HepG2 (cell line): ENCODE data around the gene WDR18. TPM values are rescaled to one million over a fixed set of nuclear protein-coding genes. Genes with fewer than 3 reads are reported as not detected.
A peak's percentile ranks its signal among the peaks of the same experiment; 100 is the strongest.

Experiments used
- ATAC-seq: fragments of 200-7000 bp; cut with Tn5 transposase; 3 replicates; pipeline ENCODE4 v1.9.1; 2020; ENCODE audit warnings: mild to moderate bottlenecking, moderate library complexity
- BruUV-seq: library from RNA; stranded (reverse); fragments of 400-500 nt; replicated peaks from 2 replicates; lab custom pipeline; 2021; lab: Mats Ljungman, UMichigan
- CTCF ChIA-PET: fragments of 300-600 bp; formaldehyde crosslinking; extraction: SDS; loops from one replicate; lab custom pipeline; 2021; ENCODE audit warnings: low total read pairs, inconsistent platforms, low intra/inter-chr PET ratio; lab: Yijun Ruan, JAX
- POLR2A ChIA-PET: fragments of 350-600 bp; sonication (Branson Sonifier 250); formaldehyde crosslinking; loops from one replicate; lab custom pipeline; 2020; ENCODE audit warnings: antibody characterized with exemption, inconsistent platforms; lab: Yijun Ruan, JAX
- DNase-seq: peaks from one replicate; pipeline ENCODE4 v3.0.0-alpha.2; 2015; ENCODE audit warnings: low spot score
- FAIRE-seq: peaks from 3 replicates; lab custom pipeline; 2011; peaks lifted over from hg19 to GRCh38; lab: Jason Lieb, UNC
- H2AFZ ChIP-seq: one replicate; pipeline ENCODE4 v1.6.1; 2011; ENCODE audit warnings: low read length, inconsistent platforms
- H3K27ac ChIP-seq: fragments of 300-600 bp; 3 replicates; pipeline ENCODE4 v1.8.0; 2011; ENCODE audit warnings: mixed run types, mild to moderate bottlenecking, mixed read lengths, low read length, inconsistent platforms; ENCODE audit not compliant: insufficient read depth; ENCODE audit errors: extremely low read length
- H3K27me3 ChIP-seq, 2 experiments: fragments of 200-600 bp in 1 of 2; 2 replicates in 1 of 2; 3 replicates in 1 of 2; pipeline versions ENCODE4 v1.6.0 to v1.8.0; 2011; ENCODE audit warnings: low read length in 2 of 2, mild to moderate bottlenecking in 2 of 2, moderate library complexity in 2 of 2, inconsistent platforms in 1 of 2; ENCODE audit not compliant: insufficient read depth in 2 of 2, control insufficient read depth in 1 of 2
- H3K36me3 ChIP-seq, 2 experiments: fragments of 200-600 bp in 1 of 2; replicated peaks in 1 of 2; 2 replicates in 1 of 2; 3 replicates in 1 of 2; pipeline versions ENCODE4 v1.5.1 to v1.8.0; 2011; ENCODE audit warnings: low read length in 2 of 2, inconsistent platforms in 1 of 2; ENCODE audit not compliant: insufficient read depth in 2 of 2, control insufficient read depth in 1 of 2
- H3K4me1 ChIP-seq: 2 replicates; pipeline ENCODE4 v1.5.1; 2012; ENCODE audit warnings: low read length, inconsistent platforms; ENCODE audit not compliant: insufficient read depth
- H3K4me2 ChIP-seq: 2 replicates; pipeline ENCODE4 v1.6.0; 2011; ENCODE audit warnings: low read depth, low read length, inconsistent platforms
- H3K4me3 ChIP-seq, 3 experiments: fragments of 200-600 bp in 1 of 3; sonication (generic), shearing (Covaris generic) in 1 of 3; replicated peaks in 1 of 3; 2 replicates each; pipeline ENCODE4 v1.5.1; 2011 to 2016; ENCODE audit warnings: low read length in 3 of 3, inconsistent platforms in 2 of 3, low read depth in 2 of 3, mild to moderate bottlenecking in 2 of 3, control low read depth in 1 of 3, mixed read lengths in 1 of 3; ENCODE audit not compliant: insufficient read depth in 1 of 3
- H3K79me2 ChIP-seq: one replicate; pipeline ENCODE4 v1.6.1; 2011; ENCODE audit warnings: low read length, inconsistent platforms; ENCODE audit not compliant: insufficient read depth
- H3K9ac ChIP-seq: 2 replicates; pipeline ENCODE4 v1.6.0; 2011; ENCODE audit warnings: mild to moderate bottlenecking, low read depth, low read length, inconsistent platforms; ENCODE audit not compliant: insufficient read depth
- H3K9me3 ChIP-seq: 2 replicates; pipeline ENCODE4 v1.5.1; 2012; ENCODE audit warnings: mild to moderate bottlenecking, low read length
- H4K20me1 ChIP-seq: 2 replicates; pipeline ENCODE4 v1.6.0; 2011; ENCODE audit warnings: inconsistent platforms, mild to moderate bottlenecking, low read length, moderate library complexity; ENCODE audit not compliant: insufficient read depth
- AGO2 ChIP-seq: fragments of 200-400 bp; formaldehyde crosslinking; optimal IDR thresholded peaks from 2 replicates; pipeline ENCODE3; 2017; ENCODE audit warnings: mild to moderate bottlenecking, low read depth, low read length, moderate library complexity
- ASH2L ChIP-seq: fragments of 300-600, 200-600 bp; sonication (generic); IDR thresholded peaks from 2 replicates; pipeline ENCODE4 v1.7.0; 2017; ENCODE audit warnings: low read depth, mild to moderate bottlenecking, moderate library complexity, mixed read lengths, low read length; ENCODE audit not compliant: insufficient read length
- ATF7-NPFF ChIP-seq: sonication (generic); formaldehyde crosslinking; IDR thresholded peaks from 2 replicates; pipeline ENCODE4 v1.8.1; 2023; ENCODE audit warnings: mild to moderate bottlenecking, low read depth, missing genetic modification reagents, moderate library complexity
- FOXK2 ChIP-seq: fragments of 450-650 bp; IDR thresholded peaks from 2 replicates; pipeline ENCODE4 v1.6.1; 2016
- KLF11 ChIP-seq: IDR thresholded peaks from 2 replicates; pipeline ENCODE4 v1.6.1; 2016; ENCODE audit warnings: missing compliant biosample characterization
- MXD1 ChIP-seq: sonication (generic); formaldehyde crosslinking; IDR thresholded peaks from 2 replicates; pipeline ENCODE4 v1.4.0; 2020; ENCODE audit warnings: mild to moderate bottlenecking, missing genetic modification reagents
- NCOA1 ChIP-seq: sonication (generic); formaldehyde crosslinking; IDR thresholded peaks from 2 replicates; pipeline ENCODE4 v1.9.0; 2021; ENCODE audit warnings: missing genetic modification reagents
- NFIC ChIP-seq: IDR thresholded peaks from 2 replicates; pipeline ENCODE4 v1.6.1; 2012; ENCODE audit warnings: mild to moderate bottlenecking, low read length, inconsistent platforms
- PAF1 ChIP-seq: IDR thresholded peaks from 2 replicates; pipeline ENCODE4 v1.6.1; 2016; ENCODE audit warnings: missing genetic modification reagents, missing compliant biosample characterization
- RBFOX2 ChIP-seq: fragments of 200-400 bp; formaldehyde crosslinking; IDR thresholded peaks from 2 replicates; pipeline ENCODE4 v1.6.1; 2017; ENCODE audit warnings: low read depth, mild to moderate bottlenecking, low read length
- SRSF4 ChIP-seq: fragments of 200-400 bp; formaldehyde crosslinking; IDR thresholded peaks from one replicate; pipeline ENCODE4 v1.6.1; 2018; ENCODE audit warnings: mild to moderate bottlenecking, low read depth, low read length, moderate library complexity; ENCODE audit not compliant: poor library complexity, severe bottlenecking
- STAG1 ChIP-seq: sonication (generic); formaldehyde crosslinking; IDR thresholded peaks from 2 replicates; pipeline ENCODE4 v1.4.0; 2020; ENCODE audit warnings: missing genetic modification reagents
- ZEB1 ChIP-seq: IDR thresholded peaks from 2 replicates; pipeline ENCODE4 v1.6.1; 2012; ENCODE audit warnings: mild to moderate bottlenecking, low read depth, inconsistent platforms; ENCODE audit not compliant: insufficient replicate concordance
- ZNF101 ChIP-seq: sonication (generic); formaldehyde crosslinking; IDR thresholded peaks from 2 replicates; pipeline ENCODE4 v1.4.0; 2020; ENCODE audit warnings: mild to moderate bottlenecking, low read depth, missing genetic modification reagents, borderline replicate concordance
- ZNF597 ChIP-seq: sonication (generic); formaldehyde crosslinking; IDR thresholded peaks from 2 replicates; pipeline ENCODE4 v1.5.0; 2020; ENCODE audit warnings: missing genetic modification reagents
- ZNF780A ChIP-seq: sonication (generic); formaldehyde crosslinking; IDR thresholded peaks from 2 replicates; pipeline ENCODE4 v1.8.0; 2022; ENCODE audit warnings: mild to moderate bottlenecking, missing genetic modification reagents, moderate library complexity
- WGBS: methylation state at CpG from one replicate; pipeline ENCODE4 v1.1.6; 2017; ENCODE audit warnings: low lambda C conversion rate; 5-methylcytosine and 5-hydroxymethylcytosine counted together
- in situ Hi-C: cut with HindIII; loops from 2 replicates; pipeline ENCODE4 v1.10.0; 2017; ENCODE audit warnings: low pct_unique_long_range_greater_than_20kb; ENCODE audit not compliant: extremely low pct_ligation_motif_present
- intact Hi-C: fragments of 100-400 bp; cut with micrococcal nuclease; formaldehyde crosslinking; loops from one replicate; pipeline ENCODE4 v1.10.0; 2022; ENCODE audit not compliant: unreplicated experiment
- polyA plus RNA-seq, 8 experiments: library from polyadenylated mRNA; depleted of rRNA in 3 of 8; stranded (reverse) in 7 of 8; unstranded in 1 of 8; fragments of >200 nt; fragmentation: Illumina TruSeq in 4 of 8; extraction: Trizol in 4 of 8; gene quantifications; 2 replicates each; pipeline versions ENCODE4 v1.2.1 to v1.2.3, GENCODE V29; 2011 to 2016; ENCODE audit warnings: low read depth in 4 of 8, missing spikeins in 1 of 8, mixed read lengths in 1 of 8; ENCODE audit not compliant: insufficient read depth in 1 of 8
- total RNA-seq, 5 experiments: library from RNA; depleted of rRNA; stranded (reverse); fragments of >200 nt; fragmentation: Illumina TruSeq; extraction: Trizol; gene quantifications; 2 replicates each; pipeline ENCODE4 v1.2.3, GENCODE V29; 2016; ENCODE audit warnings: low read depth in 1 of 5
- TF ChIP-seq, protein P1 (sequence below): sonication (generic); formaldehyde crosslinking; IDR thresholded peaks from 2 replicates; pipeline ENCODE4 v1.4.0; 2020; ENCODE audit warnings: mild to moderate bottlenecking, missing genetic modification reagents

WDR18 gene
- total and polyA plus RNA-seq, 2 of the 13 experiments (the other 11 are each of a cell fraction or from before 2014, with no cell fraction given): 36.4 to 47.6 TPM

DNA sequence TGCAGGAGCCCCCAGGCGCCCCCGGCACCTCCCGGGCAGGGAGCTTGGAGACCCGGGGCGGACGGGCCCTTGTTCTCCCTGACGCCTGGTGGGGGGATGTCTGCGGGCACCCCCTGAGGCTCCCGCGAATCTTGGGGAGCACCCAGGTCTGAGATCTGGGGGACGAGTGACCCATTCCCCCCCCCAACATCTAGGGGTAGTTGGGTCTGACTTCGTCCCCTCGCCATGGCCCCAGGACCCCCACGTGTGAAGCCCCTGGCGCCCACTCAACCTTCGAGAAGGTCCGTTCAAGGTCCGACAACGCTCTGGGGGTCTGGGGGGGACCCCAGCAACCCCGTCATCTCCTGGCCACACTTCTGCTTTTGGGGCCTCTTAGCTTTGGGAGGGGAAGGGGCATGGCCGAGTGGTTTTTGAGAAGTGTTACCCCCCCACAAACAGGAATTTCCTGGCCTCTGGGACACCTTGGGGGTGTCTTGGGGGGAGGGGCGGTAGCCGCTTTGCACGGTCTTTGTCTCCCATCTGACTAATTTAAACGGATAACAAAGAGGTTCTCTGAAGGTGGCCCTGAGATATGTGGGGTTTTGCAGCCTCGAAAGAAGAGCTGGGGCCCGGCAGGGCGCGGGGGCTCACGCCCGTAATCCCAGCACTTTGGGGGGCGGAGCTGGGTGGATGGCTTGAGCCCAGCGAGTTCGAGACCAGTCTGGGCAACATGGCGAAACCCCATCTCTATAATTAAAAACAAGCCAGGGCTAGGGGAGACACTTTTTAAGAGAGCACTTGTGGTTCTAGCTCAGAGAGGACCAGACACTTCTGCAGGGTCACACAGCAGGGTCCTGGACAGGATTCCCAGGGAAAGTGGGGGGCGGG lies 42.9 kb downstream of the WDR18 start (continued):
- TF ChIP-seq ZNF597 (no peak), PAF1 (CRISPR knock-in tag) (no peak), ZEB1 (no peak), ATF7-NPFF (CRISPR knock-in tag) (no peak), STAG1 (CRISPR knock-in tag) (no peak), ZNF780A (CRISPR knock-in tag) (no peak), NFIC (no peak), NCOA1 (no peak), SRSF4 (no peak), FOXK2 (no peak)

GRCh38 chr19:1027650-1028061 lies 43.5 kb downstream of the WDR18 start:
- POLR2A ChIA-PET: interaction anchor here (0.9 to 6.7 kb wide), 11 partner anchors 8 to 348 kb away, joined by 3 to 71 read pairs (median 4); partner anchors contain the start of genes ABCA7 and GPX4
- H3K36me3 ChIP-seq: peaks cover 12 to 17% of the 10 kb centered on the region in 2 experiments
- H3K27ac ChIP-seq: peak overlapping the region; percentile 80
- DNase-seq (no peak), ATAC-seq (peak; percentile 14), FAIRE-seq (no peak)
- peak overlapping the region; percentile 97 for H3K4me2 ChIP-seq
- CTCF ChIA-PET: no interaction called here
- intact Hi-C loops: no loop called here
- in situ Hi-C loops: no loop called here
- no CpG with 5 or more reads among the region's 16 CpGs for WGBS
- peak overlapping the region; percentile 89 for H3K9ac ChIP-seq
- H2AFZ ChIP-seq: no peak overlapping the region
- H3K4me3 ChIP-seq: peak overlapping the region; percentile 66 to 93 (median 82)
- 0 out of 2 replicates have a peak, but pooled peaks cover 2% of the 10 kb centered on the region for H4K20me1 ChIP-seq
- peaks cover 13% of the 10 kb centered on the region; the same call in 1 of the 2 replicates for H3K4me1 ChIP-seq
- no TSS peak for BruUV-seq
- no peaks in the 10 kb centered on the region; a peak in 1 of 5 replicates for H3K27me3 ChIP-seq
- H3K9me3 ChIP-seq: no peaks in the 10 kb centered on the region
- H3K79me2 ChIP-seq: peaks cover 27% of the 10 kb centered on the region
- TF ChIP-seq MXD1 (CRISPR knock-in tag): peak; percentile 19; the same call in 1 of the 2 replicates
- peak; percentile 58; the same call in 1 of the 2 replicates for TF ChIP-seq RBFOX2
- TF ChIP-seq KLF11: no peak
- peak; percentile 26 for TF ChIP-seq AGO2
- TF ChIP-seq ASH2L: peak; percentile 21
- TF ChIP-seq, protein P1, sequence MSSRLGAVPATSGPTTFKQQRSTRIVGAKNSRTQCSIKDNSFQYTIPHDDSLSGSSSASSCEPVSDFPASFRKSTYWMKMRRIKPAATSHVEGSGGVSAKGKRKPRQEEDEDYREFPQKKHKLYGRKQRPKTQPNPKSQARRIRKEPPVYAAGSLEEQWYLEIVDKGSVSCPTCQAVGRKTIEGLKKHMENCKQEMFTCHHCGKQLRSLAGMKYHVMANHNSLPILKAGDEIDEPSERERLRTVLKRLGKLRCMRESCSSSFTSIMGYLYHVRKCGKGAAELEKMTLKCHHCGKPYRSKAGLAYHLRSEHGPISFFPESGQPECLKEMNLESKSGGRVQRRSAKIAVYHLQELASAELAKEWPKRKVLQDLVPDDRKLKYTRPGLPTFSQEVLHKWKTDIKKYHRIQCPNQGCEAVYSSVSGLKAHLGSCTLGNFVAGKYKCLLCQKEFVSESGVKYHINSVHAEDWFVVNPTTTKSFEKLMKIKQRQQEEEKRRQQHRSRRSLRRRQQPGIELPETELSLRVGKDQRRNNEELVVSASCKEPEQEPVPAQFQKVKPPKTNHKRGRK (CRISPR knock-in tag): no peak
- TF ChIP-seq ZNF101 (CRISPR knock-in tag): no peak
